ENCODE data around the gene COX18.

DNA sequence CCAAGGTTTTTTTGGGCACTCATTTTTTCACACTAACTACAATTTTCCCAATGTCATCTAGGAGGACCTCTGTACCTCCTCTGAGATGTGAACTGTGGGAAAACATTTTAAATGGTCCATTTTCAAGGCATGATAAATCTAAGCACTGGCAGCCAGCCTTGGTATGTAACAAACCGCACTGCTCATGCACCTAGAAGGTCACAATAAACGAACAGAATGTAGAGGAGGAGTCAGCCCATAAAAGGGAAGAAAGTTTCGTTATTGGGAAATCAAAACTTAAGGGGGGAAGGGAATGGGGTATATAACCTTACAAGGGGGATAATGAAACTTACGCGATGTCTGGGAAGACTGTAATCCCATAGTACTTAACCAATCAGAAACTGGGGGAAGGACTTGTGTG is 16.4 kb downstream of the COX18 start:
- TF ChIP-seq TAF1 (IDR thresholded peaks at IDR 0.05; ENCODE audit: low read depth, low read length) (no peak), POLR2AphosphoS5 (IDR thresholded peaks at IDR 0.05; ENCODE audit: low read depth, low read length) (no peak), POLR2A (IDR thresholded peaks at IDR 0.05; ENCODE audit: low read depth, low read length) (no peak), POU2F2 (IDR thresholded peaks at IDR 0.05; ENCODE audit: low read depth, low read length) (no peak), SPI1 (IDR thresholded peaks at IDR 0.05; ENCODE audit: low read depth, low read length) (no peak)

Measured in GM12891 (cell line).